IMR-90 (cell line): ENCODE data around the gene RGP1. TPM values are rescaled to one million over a fixed set of nuclear protein-coding genes. Genes with fewer than 3 reads are reported as not detected.

Source experiments
- ATAC-seq: fragments of 200-7000 bp; cut with Tn5 transposase; 2 replicates; pipeline ENCODE4 v1.9.1; 2020; ENCODE audit warnings: low read depth, mild to moderate bottlenecking, moderate library complexity
- BruUV-seq: library from RNA; stranded (reverse); fragments of 400-500 nt; replicated peaks from 2 replicates; lab custom pipeline; 2021; lab: Mats Ljungman, UMichigan
- CTCF ChIA-PET: fragments of 300-600 bp; formaldehyde crosslinking; extraction: SDS; loops from one replicate; lab custom pipeline; 2021; ENCODE audit warnings: antibody characterized with exemption; lab: Yijun Ruan, JAX
- POLR2A ChIA-PET: fragments of 300-600 bp; sonication (Branson Sonifier 250); formaldehyde crosslinking; loops from one replicate; lab custom pipeline; 2022; ENCODE audit warnings: antibody characterized with exemption; ENCODE audit not compliant: unreplicated experiment; lab: Charles Lee
- DNase-seq: peaks from one replicate; pipeline ENCODE4 v3.0.0; 2013
- H2AFZ ChIP-seq: replicated peaks from 2 replicates; pipeline ENCODE3; 2013; ENCODE audit warnings: low read length, mild to moderate bottlenecking; ENCODE audit not compliant: poor library complexity
- H2AK5ac ChIP-seq: 2 replicates; pipeline ENCODE4 v1.6.1; 2013; ENCODE audit warnings: low read depth, low read length, inconsistent platforms
- H2AK9ac ChIP-seq: replicated peaks from 2 replicates; pipeline ENCODE3; 2013; ENCODE audit warnings: mild to moderate bottlenecking, low read depth, low read length, moderate library complexity; ENCODE audit not compliant: poor library complexity
- H2BK120ac ChIP-seq: 2 replicates; pipeline ENCODE4 v1.6.1; 2013; ENCODE audit warnings: low read depth, low read length, inconsistent platforms
- H2BK15ac ChIP-seq: 3 replicates; pipeline ENCODE4 v1.6.1; 2013; ENCODE audit warnings: low read depth, low read length, inconsistent platforms
- H2BK20ac ChIP-seq: 2 replicates; pipeline ENCODE4 v1.6.1; 2013; ENCODE audit warnings: low read depth, mild to moderate bottlenecking, inconsistent platforms, low read length, moderate library complexity
- H2BK5ac ChIP-seq: 2 replicates; pipeline ENCODE4 v1.6.1; 2013; ENCODE audit warnings: mild to moderate bottlenecking, low read depth, low read length, inconsistent platforms; ENCODE audit not compliant: poor library complexity, severe bottlenecking
- H3K14ac ChIP-seq: replicated peaks from 2 replicates; pipeline ENCODE4 v1.6.1; 2013; ENCODE audit warnings: low read depth, low read length, inconsistent platforms
- H3K18ac ChIP-seq: 2 replicates; pipeline ENCODE4 v1.6.1; 2013; ENCODE audit warnings: low read depth, low read length, control low read depth
- H3K23ac ChIP-seq: 2 replicates; pipeline ENCODE4 v1.6.1; 2013; ENCODE audit warnings: low read depth, low read length, inconsistent platforms
- H3K27ac ChIP-seq: 2 replicates; pipeline ENCODE4 v1.5.1; 2013; ENCODE audit warnings: mild to moderate bottlenecking, control low read depth, low read length; ENCODE audit not compliant: insufficient read depth
- H3K27me3 ChIP-seq: 2 replicates; pipeline ENCODE4 v1.6.1; 2013; ENCODE audit warnings: low read length; ENCODE audit not compliant: control insufficient read depth, insufficient read depth
- H3K36me3 ChIP-seq: 2 replicates; pipeline ENCODE4 v1.6.1; 2013; ENCODE audit warnings: low read length, mixed read lengths; ENCODE audit not compliant: control insufficient read depth, insufficient read depth
- H3K4ac ChIP-seq: 2 replicates; pipeline ENCODE4 v1.6.1; 2013; ENCODE audit warnings: low read depth, low read length, inconsistent platforms
- H3K4me1 ChIP-seq: 2 replicates; pipeline ENCODE4 v1.6.1; 2013; ENCODE audit warnings: low read length, mixed read lengths; ENCODE audit not compliant: control insufficient read depth, insufficient read depth
- H3K4me2 ChIP-seq: 2 replicates; pipeline ENCODE4 v1.6.1; 2013; ENCODE audit warnings: low read depth, mild to moderate bottlenecking, control low read depth, low read length, moderate library complexity
- H3K4me3 ChIP-seq: 2 replicates; pipeline ENCODE4 v1.5.1; 2013; ENCODE audit warnings: low read depth, mild to moderate bottlenecking, control low read depth, low read length, moderate library complexity; ENCODE audit not compliant: insufficient read depth
- H3K56ac ChIP-seq: 2 replicates; pipeline ENCODE4 v1.6.1; 2013; ENCODE audit warnings: low read length, inconsistent platforms; ENCODE audit not compliant: insufficient read depth; ENCODE audit errors: extremely low read depth
- H3K79me1 ChIP-seq, 2 experiments: 2 replicates each; pipeline ENCODE4 v1.6.1; 2013; ENCODE audit warnings: low read length in 2 of 2, inconsistent platforms in 1 of 2, low read depth in 1 of 2
- H3K9ac ChIP-seq: 2 replicates; pipeline ENCODE4 v1.6.1; 2013; ENCODE audit warnings: low read depth, low read length, control low read depth
- H3K9me1 ChIP-seq: 2 replicates; pipeline ENCODE4 v1.6.1; 2013; ENCODE audit warnings: low read length, inconsistent platforms; ENCODE audit not compliant: insufficient read depth
- H3K9me3 ChIP-seq: 2 replicates; pipeline ENCODE4 v1.6.1; 2013; ENCODE audit warnings: low read length; ENCODE audit not compliant: control insufficient read depth, insufficient read depth
- H4K20me1 ChIP-seq: 2 replicates; pipeline ENCODE4 v1.6.1; 2013; ENCODE audit warnings: low read length, inconsistent platforms; ENCODE audit not compliant: insufficient read depth
- H4K5ac ChIP-seq: 2 replicates; pipeline ENCODE4 v1.6.1; 2013; ENCODE audit warnings: mild to moderate bottlenecking, low read depth, low read length, control low read depth
- H4K8ac ChIP-seq, 2 experiments: 2 replicates each; pipeline ENCODE4 v1.6.1; 2013; ENCODE audit warnings: low read depth in 2 of 2, low read length in 2 of 2, control low read depth in 1 of 2, inconsistent platforms in 1 of 2
- H4K91ac ChIP-seq: 2 replicates; pipeline ENCODE4 v1.6.1; 2013; ENCODE audit warnings: low read depth, low read length, inconsistent platforms; ENCODE audit not compliant: insufficient read depth
- CEBPB ChIP-seq: IDR thresholded peaks from 2 replicates; pipeline ENCODE4 v1.6.1; 2012; ENCODE audit warnings: low read depth, low read length, improper control_type of control experiment
- ELK1 ChIP-seq: fragments of 150-350 bp; IDR thresholded peaks from 2 replicates; pipeline ENCODE4 v1.6.1; 2016; ENCODE audit warnings: low read depth, mild to moderate bottlenecking, low read length, moderate library complexity, borderline replicate concordance
- MXI1 ChIP-seq: IDR thresholded peaks from 2 replicates; pipeline ENCODE4 v1.6.1; 2012; ENCODE audit warnings: low read depth, mild to moderate bottlenecking, low read length, moderate library complexity, borderline replicate concordance
- NFE2L2 ChIP-seq: fragments of 150-350 bp; IDR thresholded peaks from 2 replicates; pipeline ENCODE4 v1.6.1; 2016; ENCODE audit warnings: low read depth, mild to moderate bottlenecking, low read length
- RAD21 ChIP-seq: IDR thresholded peaks from 2 replicates; pipeline ENCODE4 v1.6.1; 2012; ENCODE audit warnings: low read length, improper control_type of control experiment
- RFX5 ChIP-seq: IDR thresholded peaks from 2 replicates; pipeline ENCODE4 v1.8.0; 2012; ENCODE audit warnings: low read depth, mild to moderate bottlenecking, low read length, moderate library complexity
- WGBS, 2 experiments: methylation state at CpG; one replicate each; pipeline versions ENCODE4 v1.1.5 to v1.1.7; 2013; ENCODE audit warnings: missing lambda C conversion rate in 2 of 2; ENCODE audit not compliant: insufficient read length in 1 of 2; ENCODE audit errors: extremely low coverage in 2 of 2; 5-methylcytosine and 5-hydroxymethylcytosine counted together
- dilution Hi-C: fragments of 300-500 bp; cut with HindIII; formaldehyde crosslinking; loops from one replicate; pipeline ENCODE4 v1.14.3; 2018; ENCODE audit warnings: low sequenced_read_pairs; ENCODE audit not compliant: unreplicated experiment
- in situ Hi-C: fragments of 300-500 bp; cut with MboI; formaldehyde crosslinking; loops from 3 replicates; pipeline ENCODE4 v1.14.3; 2019; ENCODE audit warnings: low sequenced_read_pairs, inconsistent platforms, mixed read lengths
- intact Hi-C: fragments of 100-400 bp; cut with micrococcal nuclease; formaldehyde crosslinking; loops from 2 replicates; pipeline ENCODE4 v1.10.0; 2022
- polyA plus RNA-seq, 3 experiments: library from polyadenylated mRNA; depleted of rRNA; stranded (reverse); fragments of >200 nt; gene quantifications; 2 replicates each; pipeline ENCODE4 v1.2.3, GENCODE V29; 2012; ENCODE audit warnings: low replicate concordance in 1 of 3
- total RNA-seq: library from RNA; depleted of rRNA; stranded (reverse); fragments of >200 nt; gene quantifications from 2 replicates; pipeline ENCODE4 v1.2.3, GENCODE V29; 2012
- TF ChIP-seq, protein P1 (sequence below): conservative IDR thresholded peaks from 2 replicates; pipeline ENCODE4 v1.5.1; 2012; ENCODE audit warnings: mild to moderate bottlenecking, low read depth, low read length, improper control_type of control experiment

The RGP1 gene
- total and polyA plus RNA-seq, 2 of the 4 experiments (the other 2 are of a cell fraction): 10.2 to 14.3 TPM

- H2BK120ac ChIP-seq: no peak overlapping the region
- TF ChIP-seq, protein P1, sequence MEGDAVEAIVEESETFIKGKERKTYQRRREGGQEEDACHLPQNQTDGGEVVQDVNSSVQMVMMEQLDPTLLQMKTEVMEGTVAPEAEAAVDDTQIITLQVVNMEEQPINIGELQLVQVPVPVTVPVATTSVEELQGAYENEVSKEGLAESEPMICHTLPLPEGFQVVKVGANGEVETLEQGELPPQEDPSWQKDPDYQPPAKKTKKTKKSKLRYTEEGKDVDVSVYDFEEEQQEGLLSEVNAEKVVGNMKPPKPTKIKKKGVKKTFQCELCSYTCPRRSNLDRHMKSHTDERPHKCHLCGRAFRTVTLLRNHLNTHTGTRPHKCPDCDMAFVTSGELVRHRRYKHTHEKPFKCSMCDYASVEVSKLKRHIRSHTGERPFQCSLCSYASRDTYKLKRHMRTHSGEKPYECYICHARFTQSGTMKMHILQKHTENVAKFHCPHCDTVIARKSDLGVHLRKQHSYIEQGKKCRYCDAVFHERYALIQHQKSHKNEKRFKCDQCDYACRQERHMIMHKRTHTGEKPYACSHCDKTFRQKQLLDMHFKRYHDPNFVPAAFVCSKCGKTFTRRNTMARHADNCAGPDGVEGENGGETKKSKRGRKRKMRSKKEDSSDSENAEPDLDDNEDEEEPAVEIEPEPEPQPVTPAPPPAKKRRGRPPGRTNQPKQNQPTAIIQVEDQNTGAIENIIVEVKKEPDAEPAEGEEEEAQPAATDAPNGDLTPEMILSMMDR: no peak
- TF ChIP-seq MXI1: no peak
- no peak for TF ChIP-seq NFE2L2
- no peak for TF ChIP-seq CEBPB
- TF ChIP-seq RAD21: no peak
- TF ChIP-seq ELK1: no peak
- TF ChIP-seq RFX5: no peak
- H3K9me1 ChIP-seq: no peaks in the 10 kb centered on the region; the same call in 1 of the 2 replicates
- H2AFZ ChIP-seq: no peak overlapping the region
- no peak overlapping the region for H4K8ac ChIP-seq
- H3K4me2 ChIP-seq: no peak overlapping the region
- H3K36me3 ChIP-seq: no peaks in the 10 kb centered on the region
- H3K4me3 ChIP-seq: no peak overlapping the region
- H3K27me3 ChIP-seq: peaks cover 28% of the 10 kb centered on the region
- H3K23ac ChIP-seq: no peak overlapping the region
- dilution Hi-C loops (no loop called here), in situ Hi-C loops (loop anchor here (5.0 kb wide), 1 partner anchor 106 kb away; no protein-coding TSS in a partner anchor), intact Hi-C loops (no loop called here)
- ATAC-seq: no peak
- H2BK20ac ChIP-seq: no peak overlapping the region
- no peak overlapping the region for H2AK9ac ChIP-seq
- H3K56ac ChIP-seq: no peak overlapping the region
- no CpG with 5 or more reads among the region's 4 CpGs for WGBS, 2 experiments
- H2BK15ac ChIP-seq: no peak overlapping the region
- no peaks in the 10 kb centered on the region for H3K79me1 ChIP-seq
- no peaks in the 10 kb centered on the region for H4K20me1 ChIP-seq
- H3K14ac ChIP-seq: no peak overlapping the region
- H2BK5ac ChIP-seq: no peak overlapping the region
- no peaks in the 10 kb centered on the region for H3K9me3 ChIP-seq
- H3K9ac ChIP-seq: no peak overlapping the region
- no peak overlapping the region for H3K27ac ChIP-seq
- H3K4ac ChIP-seq: no peak overlapping the region
- ChIA-PET CTCF (no interaction called here), POLR2A (no interaction called here)
- peaks cover 1% of the 10 kb centered on the region; the same call in 1 of the 2 replicates for H3K4me1 ChIP-seq
- DNase-seq: no peak
- H4K5ac ChIP-seq: no peak overlapping the region
- no peak overlapping the region for H2AK5ac ChIP-seq
- no peak overlapping the region for H3K18ac ChIP-seq
- BruUV-seq: no TSS peak
- no peak overlapping the region for H4K91ac ChIP-seq
Observed at GRCh38 chr9:35776018-35776417, 26.9 kb downstream of the RGP1 start.
